ENCODE data around the gene UBA7. TPM values are rescaled to one million over a fixed set of nuclear protein-coding genes. Genes with fewer than 3 reads are reported as not detected.
A peak's percentile ranks its signal among the peaks of the same experiment; 100 is the strongest.
"Not testable (repeated sequence)": the region's sequence is repeated elsewhere in the genome, so short reads cannot be mapped to it uniquely, and the experiment has no call there.

The UBA7 gene
- total RNA-seq, 1 donor from 2014 or later = 0.47 TPM

DNA sequence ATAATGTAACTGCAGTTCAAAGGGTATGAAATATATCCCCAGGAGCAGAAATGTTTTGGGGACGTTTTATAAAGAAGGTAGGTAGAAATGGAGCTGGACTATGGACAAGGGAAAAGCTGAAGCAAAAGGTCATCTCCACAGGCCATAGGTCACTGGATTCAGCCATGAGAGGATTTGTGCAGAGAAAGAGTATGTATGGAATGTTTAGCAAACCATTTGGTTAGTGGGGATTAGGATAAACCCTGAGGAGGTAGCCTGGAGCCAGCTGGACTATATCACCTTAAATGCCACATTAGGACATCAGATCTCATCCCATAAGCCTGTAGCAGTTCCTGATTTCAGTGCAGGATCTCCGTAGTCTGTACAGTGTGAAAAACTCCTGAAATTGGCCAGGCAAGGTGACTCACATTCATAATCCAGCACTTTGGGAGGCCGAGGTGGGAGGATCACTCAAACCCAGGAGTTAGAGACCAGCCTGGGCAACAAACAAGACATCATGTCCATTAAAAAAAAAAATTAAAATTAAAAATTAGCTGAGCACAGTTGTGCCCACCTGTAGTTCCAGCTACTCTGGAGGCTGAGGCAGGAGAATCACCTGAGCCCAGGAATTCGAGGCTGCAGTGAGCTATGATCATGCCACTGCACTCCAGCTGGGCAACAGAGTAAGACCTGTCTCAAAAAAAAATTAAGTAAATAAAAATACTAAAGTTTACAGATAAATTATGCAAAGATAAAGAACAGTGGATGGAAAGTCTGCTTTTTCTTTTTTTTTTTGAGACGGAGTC is 32.1 kb downstream of the UBA7 start:
- Histone ChIP-seq H3K79me2 (ENCODE audit: low read depth) (peaks cover 97% of the 10 kb centered on the region), H3K9me3 (ENCODE audit: low read depth) (no peaks in the 10 kb centered on the region), H3K27me3 (no peaks in the 10 kb centered on the region), H3F3A (ENCODE audit: low read depth) (peaks cover 8% of the 10 kb centered on the region), H3K4me1 (peaks cover 7% of the 10 kb centered on the region), H3K4me2 (no peak overlapping the region), H3K36me3 (no peaks in the 10 kb centered on the region), H4K20me1 (ENCODE audit: low read depth) (peaks cover 41% of the 10 kb centered on the region), H2AFZ (replicated peaks) (no peak overlapping the region), H3K27ac (peak overlapping the region; percentile 68), H3K4me3 (no peak overlapping the region), H3K9ac (no peak overlapping the region)
- Mint-ChIP-seq H3K27ac (peak overlapping the region; percentile 27), H3K4me3 (peak overlapping the region; percentile 2), H3K36me3 (peaks cover 29% of the 10 kb centered on the region), H3K9me3 (no peaks in the 10 kb centered on the region), H3K27me3 (ENCODE audit: insufficient read depth, low read depth) (no peaks in the 10 kb centered on the region), H3K4me1 (peaks cover 32% of the 10 kb centered on the region)
- peak; percentile 51 for DNase-seq (ENCODE audit: low spot score)
- no peak for TF ChIP-seq EZH2phosphoT487 (IDR thresholded peaks at IDR 0.05)
- TF ChIP-seq, protein P1, sequence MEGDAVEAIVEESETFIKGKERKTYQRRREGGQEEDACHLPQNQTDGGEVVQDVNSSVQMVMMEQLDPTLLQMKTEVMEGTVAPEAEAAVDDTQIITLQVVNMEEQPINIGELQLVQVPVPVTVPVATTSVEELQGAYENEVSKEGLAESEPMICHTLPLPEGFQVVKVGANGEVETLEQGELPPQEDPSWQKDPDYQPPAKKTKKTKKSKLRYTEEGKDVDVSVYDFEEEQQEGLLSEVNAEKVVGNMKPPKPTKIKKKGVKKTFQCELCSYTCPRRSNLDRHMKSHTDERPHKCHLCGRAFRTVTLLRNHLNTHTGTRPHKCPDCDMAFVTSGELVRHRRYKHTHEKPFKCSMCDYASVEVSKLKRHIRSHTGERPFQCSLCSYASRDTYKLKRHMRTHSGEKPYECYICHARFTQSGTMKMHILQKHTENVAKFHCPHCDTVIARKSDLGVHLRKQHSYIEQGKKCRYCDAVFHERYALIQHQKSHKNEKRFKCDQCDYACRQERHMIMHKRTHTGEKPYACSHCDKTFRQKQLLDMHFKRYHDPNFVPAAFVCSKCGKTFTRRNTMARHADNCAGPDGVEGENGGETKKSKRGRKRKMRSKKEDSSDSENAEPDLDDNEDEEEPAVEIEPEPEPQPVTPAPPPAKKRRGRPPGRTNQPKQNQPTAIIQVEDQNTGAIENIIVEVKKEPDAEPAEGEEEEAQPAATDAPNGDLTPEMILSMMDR (IDR thresholded peaks at IDR 0.05) = no peak
- no peak for TF ChIP-seq EZH2 (IDR thresholded peaks at IDR 0.05)

DNA sequence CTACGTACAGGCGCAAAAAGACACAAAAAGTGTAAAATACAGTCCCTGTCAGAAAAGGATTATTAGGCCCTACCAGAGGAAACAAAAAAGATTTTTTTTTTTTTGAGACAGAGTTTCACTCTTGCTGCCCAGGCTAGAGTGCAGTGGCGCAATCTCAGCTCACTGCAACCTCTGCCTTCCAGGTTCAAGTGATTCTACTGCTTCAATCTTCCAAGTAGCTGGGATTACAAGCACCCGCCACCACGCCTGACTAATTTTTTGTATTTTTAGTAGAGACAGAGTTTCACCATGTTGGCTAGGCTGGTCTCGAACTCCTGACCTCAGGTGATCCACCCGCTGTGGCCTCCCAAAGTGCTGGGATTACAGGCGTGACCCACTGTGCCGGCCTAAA is 32.8 kb downstream of the UBA7 start:
- not testable (repeated sequence) for DNase-seq (ENCODE audit: low spot score); H3K9me3 Mint-ChIP-seq

DNA sequence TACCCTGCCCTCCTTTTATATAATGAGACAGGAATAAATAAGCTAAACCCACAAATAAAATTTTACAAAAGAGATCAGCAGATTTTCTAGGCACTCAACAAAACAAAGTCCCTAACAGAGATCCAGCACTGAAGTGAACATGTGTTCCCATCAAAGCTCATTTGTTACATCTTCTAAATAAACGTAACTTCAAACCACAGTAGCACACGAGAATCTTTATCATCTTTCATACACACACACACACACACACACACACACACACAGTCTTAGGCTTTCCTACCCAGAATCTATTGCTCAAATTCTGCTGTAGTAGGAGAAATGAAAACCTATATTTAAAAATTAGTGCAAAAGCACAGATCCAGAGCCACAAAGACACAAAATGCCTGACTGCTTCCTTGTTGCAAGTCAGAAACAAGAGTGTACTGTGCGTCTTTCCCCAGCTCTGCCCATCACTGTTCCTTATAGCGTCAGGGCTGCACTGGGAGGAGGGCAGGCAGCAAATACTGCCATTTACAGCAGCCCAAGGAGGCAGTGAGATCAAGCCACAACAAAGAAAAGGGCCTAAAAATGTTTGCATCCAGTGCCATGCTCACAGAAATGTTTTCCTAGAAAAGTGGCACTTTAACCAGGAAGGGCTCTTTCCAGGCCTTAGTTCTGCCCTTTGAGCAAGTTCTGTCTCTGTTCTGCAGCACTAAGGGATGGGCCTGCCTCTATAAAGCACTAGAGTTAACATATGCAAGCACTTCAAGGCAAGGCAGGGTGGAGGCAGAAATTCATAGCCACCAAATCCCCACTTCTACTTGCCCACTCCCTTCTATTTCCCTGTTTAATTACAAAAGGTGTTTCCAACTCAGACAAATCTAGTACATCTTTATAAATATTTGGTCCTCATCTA is 33.4 kb downstream of the UBA7 start:
- H3K36me3 ChIP-seq = no peaks in the 10 kb centered on the region
- Mint-ChIP-seq H3K27ac (no peak overlapping the region), H3K4me3 (peak overlapping the region; percentile 9), H3K9me3 (no peaks in the 10 kb centered on the region), H3K36me3 (peaks cover 26% of the 10 kb centered on the region), H3K27me3 (ENCODE audit: insufficient read depth, low read depth) (peaks cover 2% of the 10 kb centered on the region), H3K4me1 (peaks cover 27% of the 10 kb centered on the region)
- H3K27ac ChIP-seq = peak overlapping the region; percentile 68
- H3K79me2 ChIP-seq (ENCODE audit: low read depth) = peaks cover 100% of the 10 kb centered on the region
- peak overlapping the region; percentile 42 for H3K9ac ChIP-seq
- no peak overlapping the region for H2AFZ ChIP-seq (replicated peaks)
- H4K20me1 ChIP-seq (ENCODE audit: low read depth) = peaks cover 43% of the 10 kb centered on the region
- peak overlapping the region; percentile 37 for H3K4me2 ChIP-seq
- TF ChIP-seq EZH2 (IDR thresholded peaks at IDR 0.05) (no peak), EZH2phosphoT487 (IDR thresholded peaks at IDR 0.05) (no peak)
- TF ChIP-seq, protein P1 (IDR thresholded peaks at IDR 0.05) = no peak
- peaks cover 8% of the 10 kb centered on the region for H3F3A ChIP-seq (ENCODE audit: low read depth)
- no peaks in the 10 kb centered on the region for H3K27me3 ChIP-seq
- H3K4me1 ChIP-seq = peaks cover 7% of the 10 kb centered on the region
- no peak for DNase-seq (ENCODE audit: low spot score)
- H3K9me3 ChIP-seq (ENCODE audit: low read depth) = no peaks in the 10 kb centered on the region
- H3K4me3 ChIP-seq = no peak overlapping the region

More for the DNA sequence above, 32.8 kb downstream of the UBA7 start:
- not testable (repeated sequence) for H3K4me1 ChIP-seq; H3K4me3 Mint-ChIP-seq; H3K27me3 ChIP-seq; H3F3A ChIP-seq (ENCODE audit: low read depth); H3K27ac Mint-ChIP-seq; H2AFZ ChIP-seq (replicated peaks); H3K4me3 ChIP-seq; H3K27me3 Mint-ChIP-seq (ENCODE audit: insufficient read depth, low read depth); H3K36me3 ChIP-seq; H3K9me3 ChIP-seq (ENCODE audit: low read depth)
- Mint-ChIP-seq H3K4me1 (peaks cover 31% of the 10 kb centered on the region), H3K36me3 (peaks cover 30% of the 10 kb centered on the region)
- Histone ChIP-seq H3K79me2 (ENCODE audit: low read depth) (peaks cover 100% of the 10 kb centered on the region), H3K9ac (peak overlapping the region; percentile 42), H3K4me2 (peak overlapping the region; percentile 37), H4K20me1 (ENCODE audit: low read depth) (peaks cover 41% of the 10 kb centered on the region), H3K27ac (peak overlapping the region; percentile 68)

All from neural progenitor cell (in vitro differentiated cells).